AG08395 (cell line): ENCODE measurements around the gene PHKA2.
"Not testable (repeated sequence)": the region's sequence is repeated elsewhere in the genome, so short reads cannot be mapped to it uniquely, and the experiment has no call there.

ENCODE experiments used
- DNase-seq: peaks from one replicate; pipeline ENCODE4 v3.0.0; 2012; ENCODE audit warnings: mixed read lengths, low spot score

PHKA2 gene

GRCh38 chrX:18856645-18856997, 127.3 kb downstream of the PHKA2 start:
- no peak for DNase-seq

- no peak for DNase-seq
Measured at GRCh38 chrX:18855919-18856644, 127.8 kb downstream of the PHKA2 start.

DNA sequence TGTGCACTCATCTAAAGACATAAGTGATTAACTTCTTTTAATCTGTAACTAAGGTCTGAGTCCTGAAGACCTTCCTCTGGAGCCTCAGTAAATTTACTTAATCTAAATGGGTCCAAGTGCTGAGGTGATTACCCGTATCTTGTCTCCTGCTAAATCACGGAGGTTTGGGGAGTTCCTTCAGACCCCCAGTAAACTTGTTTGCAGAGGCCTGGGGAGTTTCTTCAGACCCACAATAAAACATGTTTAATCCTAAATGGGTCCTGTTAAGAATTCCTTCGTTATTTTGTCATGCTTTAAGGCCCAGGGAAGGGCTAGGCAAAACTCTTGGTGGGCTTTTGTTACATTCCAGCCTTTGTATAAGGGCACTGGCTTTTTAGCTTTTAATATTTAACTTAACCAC, 136.0 kb downstream of the PHKA2 start:
- DNase-seq: not testable (repeated sequence)
